ENCODE measurements around the gene PTPN12.

The PTPN12 gene

GRCh38 chr7:77544518-77544917 lies 7.4 kb downstream of the PTPN12 start:
- Histone ChIP-seq H3K4me3 (IDR thresholded peaks at IDR 0.05; ENCODE audit: insufficient read depth, low read depth, low read length) (no peak overlapping the region), H2AFZ (ENCODE audit: low read depth) (no peak overlapping the region), H3K4me2 (no peak overlapping the region), H4K20me1 (ENCODE audit: insufficient read depth) (no peaks in the 10 kb centered on the region), H3K36me3 (ENCODE audit: insufficient read depth) (no peaks in the 10 kb centered on the region), H3K27me3 (ENCODE audit: insufficient read depth, low read depth) (no peaks in the 10 kb centered on the region), H3K4me1 (ENCODE audit: low read depth, poor library complexity, severe bottlenecking) (peaks cover 9% of the 10 kb centered on the region), H3K27ac (no peak overlapping the region), H3K79me2 (ENCODE audit: insufficient read depth, low read depth) (no peaks in the 10 kb centered on the region; the same call in 1 of the 2 replicates), H3K9ac (no peak overlapping the region)
- TF ChIP-seq, protein P1, sequence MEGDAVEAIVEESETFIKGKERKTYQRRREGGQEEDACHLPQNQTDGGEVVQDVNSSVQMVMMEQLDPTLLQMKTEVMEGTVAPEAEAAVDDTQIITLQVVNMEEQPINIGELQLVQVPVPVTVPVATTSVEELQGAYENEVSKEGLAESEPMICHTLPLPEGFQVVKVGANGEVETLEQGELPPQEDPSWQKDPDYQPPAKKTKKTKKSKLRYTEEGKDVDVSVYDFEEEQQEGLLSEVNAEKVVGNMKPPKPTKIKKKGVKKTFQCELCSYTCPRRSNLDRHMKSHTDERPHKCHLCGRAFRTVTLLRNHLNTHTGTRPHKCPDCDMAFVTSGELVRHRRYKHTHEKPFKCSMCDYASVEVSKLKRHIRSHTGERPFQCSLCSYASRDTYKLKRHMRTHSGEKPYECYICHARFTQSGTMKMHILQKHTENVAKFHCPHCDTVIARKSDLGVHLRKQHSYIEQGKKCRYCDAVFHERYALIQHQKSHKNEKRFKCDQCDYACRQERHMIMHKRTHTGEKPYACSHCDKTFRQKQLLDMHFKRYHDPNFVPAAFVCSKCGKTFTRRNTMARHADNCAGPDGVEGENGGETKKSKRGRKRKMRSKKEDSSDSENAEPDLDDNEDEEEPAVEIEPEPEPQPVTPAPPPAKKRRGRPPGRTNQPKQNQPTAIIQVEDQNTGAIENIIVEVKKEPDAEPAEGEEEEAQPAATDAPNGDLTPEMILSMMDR (conservative IDR thresholded peaks at IDR 0.05; ENCODE audit: low read depth, low read length) = no peak

- Histone ChIP-seq H3K4me3 (IDR thresholded peaks at IDR 0.05; ENCODE audit: insufficient read depth, low read depth, low read length) (no peak overlapping the region), H3K4me2 (no peak overlapping the region), H3K9ac (no peak overlapping the region), H3K36me3 (ENCODE audit: insufficient read depth) (no peaks in the 10 kb centered on the region), H2AFZ (ENCODE audit: low read depth) (no peak overlapping the region), H3K27me3 (ENCODE audit: insufficient read depth, low read depth) (no peaks in the 10 kb centered on the region), H4K20me1 (ENCODE audit: insufficient read depth) (no peaks in the 10 kb centered on the region), H3K4me1 (ENCODE audit: low read depth, poor library complexity, severe bottlenecking) (peaks cover 4% of the 10 kb centered on the region), H3K27ac (no peak overlapping the region), H3K79me2 (ENCODE audit: insufficient read depth, low read depth) (no peaks in the 10 kb centered on the region)
- TF ChIP-seq, protein P1 (conservative IDR thresholded peaks at IDR 0.05; ENCODE audit: low read depth, low read length) = no peak
These were observed 11.1 kb downstream of the PTPN12 start for GRCh38 chr7:77548206-77548605.

DNA sequence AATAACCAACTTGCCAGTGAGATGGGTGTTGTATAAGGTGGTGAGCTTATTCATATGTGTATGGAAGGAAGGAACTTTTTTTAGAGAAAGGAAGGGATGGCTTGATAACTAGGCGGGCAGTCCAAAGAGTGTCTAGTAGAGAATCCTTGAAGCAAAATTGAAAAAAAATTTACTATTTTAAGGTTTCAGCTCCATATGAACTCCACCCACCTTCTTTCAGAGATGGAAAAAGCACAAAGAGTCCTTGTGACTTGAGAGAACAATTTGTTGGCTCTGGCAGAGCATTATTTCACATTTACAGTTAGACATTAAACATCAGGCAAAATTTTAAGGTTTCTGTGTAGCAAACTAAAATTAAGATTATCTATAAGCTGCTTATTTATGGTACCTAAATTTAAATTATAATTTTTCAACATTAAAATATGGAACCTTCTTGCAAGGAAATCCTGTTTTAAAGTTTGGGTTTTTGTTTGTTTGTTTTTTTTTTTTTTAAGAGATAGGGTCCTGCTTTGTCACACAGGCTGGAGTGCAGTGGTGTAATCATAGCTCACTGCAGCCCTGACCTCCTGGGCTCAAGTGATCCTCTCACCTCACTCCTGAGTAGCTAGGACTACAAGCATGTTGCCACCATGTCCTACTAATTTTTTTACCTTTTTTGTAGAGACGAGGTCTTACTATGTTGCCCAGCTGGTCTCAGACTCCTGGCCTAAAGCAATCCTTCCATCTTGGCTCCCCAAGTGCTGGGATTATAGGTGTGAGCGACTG lies 12.2 kb downstream of the PTPN12 start:
- Histone ChIP-seq H3K27ac (no peak overlapping the region), H4K20me1 (ENCODE audit: insufficient read depth) (no peaks in the 10 kb centered on the region), H2AFZ (ENCODE audit: low read depth) (no peak overlapping the region), H3K4me3 (IDR thresholded peaks at IDR 0.05; ENCODE audit: insufficient read depth, low read depth, low read length) (no peak overlapping the region), H3K79me2 (ENCODE audit: insufficient read depth, low read depth) (no peaks in the 10 kb centered on the region), H3K4me2 (no peak overlapping the region), H3K9ac (no peak overlapping the region), H3K4me1 (ENCODE audit: low read depth, poor library complexity, severe bottlenecking) (peaks cover 2% of the 10 kb centered on the region), H3K36me3 (ENCODE audit: insufficient read depth) (no peaks in the 10 kb centered on the region), H3K27me3 (ENCODE audit: insufficient read depth, low read depth) (no peaks in the 10 kb centered on the region)
- TF ChIP-seq, protein P1 (conservative IDR thresholded peaks at IDR 0.05; ENCODE audit: low read depth, low read length) = no peak

DNA sequence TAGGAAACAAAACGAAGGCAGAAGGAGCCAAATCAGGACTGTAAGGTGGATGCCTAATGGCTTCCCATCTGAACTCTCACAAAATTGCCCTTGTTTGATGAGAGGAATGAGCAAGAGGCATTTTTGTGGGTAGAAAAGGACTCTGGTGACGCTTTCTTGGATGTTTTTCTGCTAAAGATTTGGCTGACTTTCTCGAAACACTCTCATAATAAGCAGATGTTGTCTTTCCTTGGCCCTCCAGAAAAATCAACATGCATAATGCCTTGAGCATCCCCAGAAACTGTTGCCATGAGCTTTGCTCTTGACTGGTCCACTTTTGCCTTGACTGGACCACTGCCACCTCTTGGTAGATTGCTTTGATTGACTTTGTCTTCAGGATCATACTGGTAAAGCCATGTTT lies 13.5 kb downstream of the PTPN12 start:
- H2AFZ ChIP-seq (ENCODE audit: low read depth) = no peak overlapping the region
- H3K9ac ChIP-seq = no peak overlapping the region
- H3K4me3 ChIP-seq (IDR thresholded peaks at IDR 0.05; ENCODE audit: insufficient read depth, low read depth, low read length) = no peak overlapping the region
- H3K36me3 ChIP-seq (ENCODE audit: insufficient read depth) = no peaks in the 10 kb centered on the region
- H3K4me2 ChIP-seq = no peak overlapping the region
- H3K4me1 ChIP-seq (ENCODE audit: low read depth, poor library complexity, severe bottlenecking) = no peaks in the 10 kb centered on the region
- H3K79me2 ChIP-seq (ENCODE audit: insufficient read depth, low read depth) = no peaks in the 10 kb centered on the region
- TF ChIP-seq, protein P1 (conservative IDR thresholded peaks at IDR 0.05; ENCODE audit: low read depth, low read length) = no peak
- H3K27me3 ChIP-seq (ENCODE audit: insufficient read depth, low read depth) = no peaks in the 10 kb centered on the region
- H4K20me1 ChIP-seq (ENCODE audit: insufficient read depth) = no peaks in the 10 kb centered on the region
- H3K27ac ChIP-seq = no peak overlapping the region
